Common myeloid progenitor, CD34-positive (primary cell): Measurements from ENCODE around the gene RPL6.

Experiments
- CTCF ChIA-PET: fragments of 350-600 bp; sonication (Branson Sonifier 250); formaldehyde crosslinking; loops from one replicate; lab custom pipeline; 2021; ENCODE audit warnings: antibody characterized with exemption; lab: Charles Lee
- POLR2A ChIA-PET: fragments of 350-600 bp; sonication (Branson Sonifier 250); formaldehyde crosslinking; loops from one replicate; lab custom pipeline; 2021; ENCODE audit warnings: antibody characterized with exemption; lab: Charles Lee
- DNase-seq, 3 donors: peaks; one replicate each; pipeline versions ENCODE4 v3.0.0 to v3.0.0-alpha.2; 2013
- H3K27ac ChIP-seq, 2 experiments: 1 replicate in 1 of 2; 2 replicates in 1 of 2; pipeline ENCODE4 v1.7.0; 2013; ENCODE audit warnings: inconsistent platforms in 2 of 2, low read length in 2 of 2, mild to moderate bottlenecking in 2 of 2, low read depth in 1 of 2, moderate library complexity in 1 of 2; ENCODE audit not compliant: severe bottlenecking in 2 of 2, insufficient read depth in 1 of 2, poor library complexity in 1 of 2
- H3K27me3 ChIP-seq, 5 experiments: replicated peaks in 2 of 5; 1 replicate in 3 of 5; 2 replicates in 2 of 5; pipeline versions ENCODE4 v1.6.1 to v1.7.0; 2013; ENCODE audit warnings: low read length in 4 of 5, mild to moderate bottlenecking in 2 of 5, moderate library complexity in 2 of 5, inconsistent platforms in 1 of 5; ENCODE audit not compliant: insufficient read depth in 5 of 5, control insufficient read depth in 4 of 5
- H3K36me3 ChIP-seq, 4 experiments: 1 replicate in 2 of 4; 2 replicates in 2 of 4; pipeline versions ENCODE4 v1.6.1 to v1.7.0; 2013; ENCODE audit warnings: low read length in 3 of 4, control low read depth in 1 of 4, mild to moderate bottlenecking in 1 of 4; ENCODE audit not compliant: control insufficient read depth in 4 of 4, insufficient read depth in 4 of 4
- H3K4me1 ChIP-seq, 4 experiments: 1 replicate in 3 of 4; 2 replicates in 1 of 4; pipeline versions ENCODE4 v1.6.1 to v1.7.1; 2013; ENCODE audit warnings: low read length in 3 of 4, mild to moderate bottlenecking in 3 of 4, control low read depth in 1 of 4, inconsistent platforms in 1 of 4, moderate library complexity in 1 of 4; ENCODE audit not compliant: control insufficient read depth in 4 of 4, insufficient read depth in 4 of 4; ENCODE audit errors: control extremely low read depth in 1 of 4
- H3K4me3 ChIP-seq, 7 experiments: 1 replicate in 4 of 7; 2 replicates in 3 of 7; pipeline versions ENCODE4 v1.5.1 to v1.7.0; 2013; ENCODE audit warnings: mild to moderate bottlenecking in 7 of 7, low read length in 6 of 7, moderate library complexity in 6 of 7, inconsistent platforms in 2 of 7, low read depth in 2 of 7, control low read depth in 1 of 7; ENCODE audit not compliant: insufficient read depth in 4 of 7, control insufficient read depth in 1 of 7; ENCODE audit errors: extremely low read depth in 1 of 7
- H3K9me3 ChIP-seq, 5 experiments: 1 replicate in 4 of 5; 2 replicates in 1 of 5; pipeline versions ENCODE4 v1.6.1 to v1.7.1; 2013; ENCODE audit warnings: low read length in 4 of 5, mild to moderate bottlenecking in 2 of 5, inconsistent platforms in 1 of 5, low read depth in 1 of 5, moderate library complexity in 1 of 5; ENCODE audit not compliant: control insufficient read depth in 4 of 5, insufficient read depth in 2 of 5; ENCODE audit errors: control extremely low read depth in 1 of 5
- WGBS: methylation state at CpG from one replicate; pipeline ENCODE4 v1.1.5; 2013; ENCODE audit not compliant: insufficient coverage; 5-methylcytosine and 5-hydroxymethylcytosine counted together

RPL6 gene

GRCh38 chr12:112381883-112382796 lies 27.3 kb downstream of the RPL6 start, which contains the start of gene HECTD4:
Gene HECTD4 (minus strand): TSS chr12:112382431. CDS start chr12:112382128, 303 bp downstream.
- DNase-seq = peak; percentile 84 to 91 (median 89)
- Histone ChIP-seq H3K27me3 (no peaks in the 10 kb centered on the region), H3K27ac (peak within 1 kb of the TSS; percentile 81 to 87), H3K36me3 (no peaks in the 10 kb centered on the region), H3K4me3 (peak within 1 kb of the TSS; percentile 46 to 97 (median 83)), H3K4me1 (peaks cover 1 to 19% (median 14%) of the 10 kb centered on the region in 4 experiments), H3K9me3 (no peaks in the 10 kb centered on the region)
- WGBS = under 1% methylated on average over 94 of the region's 106 CpGs
- ChIA-PET CTCF (no interaction called here), POLR2A (interaction anchor here (0.6 kb wide), 1 partner anchor 437 kb away, joined by 5 read pairs; no protein-coding TSS in a partner anchor)

DNA sequence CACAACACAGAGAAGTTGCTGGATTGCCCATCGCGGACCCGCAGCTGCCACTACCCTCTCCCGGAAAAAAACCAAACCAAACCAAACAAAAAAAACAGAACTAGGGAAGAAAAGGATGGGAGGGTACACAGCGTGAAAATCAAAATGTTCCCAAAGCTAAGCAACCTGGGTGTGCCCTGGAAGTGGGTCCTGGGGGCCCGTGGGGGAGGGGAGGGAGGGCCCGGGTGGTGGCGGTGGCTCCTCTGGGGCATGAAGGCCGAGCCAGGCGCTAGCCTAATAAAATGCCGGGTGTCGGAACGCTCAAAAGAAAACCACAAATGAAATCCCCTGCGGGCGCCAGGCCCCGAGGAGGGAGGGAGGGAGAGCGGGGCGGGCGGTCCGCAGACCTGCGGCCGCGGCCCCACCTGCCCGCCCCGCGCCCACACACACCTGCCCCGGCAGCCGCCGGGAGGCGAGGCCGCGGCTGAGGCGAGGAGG lies 28.0 kb downstream of the RPL6 start:
- Histone ChIP-seq H3K4me3 (peak overlapping the region; percentile 46 to 97 (median 83)), H3K27ac (peak overlapping the region; percentile 81 to 87), H3K9me3 (no peaks in the 10 kb centered on the region), H3K36me3 (no peaks in the 10 kb centered on the region), H3K27me3 (no peaks in the 10 kb centered on the region), H3K4me1 (peaks cover 1 to 15% (median 14%) of the 10 kb centered on the region in 4 experiments)
- ChIA-PET POLR2A (no interaction called here), CTCF (no interaction called here)
- WGBS = 0% methylated on average over 19 of the region's 33 CpGs
- peak; percentile 24 to 74 (median 67) for DNase-seq

GRCh38 chr12:112380663-112381405 lies 28.6 kb downstream of the RPL6 start:
- WGBS = 58% methylated on average over 34 of the region's 34 CpGs
- peak overlapping the region; percentile 81 to 87 for H3K27ac ChIP-seq
- no peaks in the 10 kb centered on the region for H3K27me3 ChIP-seq
- no peak for DNase-seq
- no peaks in the 10 kb centered on the region for H3K9me3 ChIP-seq
- ChIA-PET CTCF (no interaction called here), POLR2A (no interaction called here)
- peaks cover 1 to 15% (median 13%) of the 10 kb centered on the region in 4 experiments for H3K4me1 ChIP-seq
- H3K4me3 ChIP-seq = peak overlapping the region; percentile 34 to 85 (median 78)
- no peaks in the 10 kb centered on the region for H3K36me3 ChIP-seq

- ChIA-PET CTCF (interaction anchor here (1.9 kb wide), 1 partner anchor 18 kb away, joined by 4 read pairs; no protein-coding TSS in a partner anchor), POLR2A (no interaction called here)
- no peak overlapping the region for H3K4me3 ChIP-seq
- H3K27ac ChIP-seq = no peak overlapping the region
- H3K4me1 ChIP-seq = no peaks in the 10 kb centered on the region
- no peaks in the 10 kb centered on the region for H3K27me3 ChIP-seq
- no peak for DNase-seq
- no peaks in the 10 kb centered on the region for H3K9me3 ChIP-seq
- H3K36me3 ChIP-seq = peaks cover 0 to 7% (median 0%) of the 10 kb centered on the region in 4 experiments
- WGBS = 100% methylated on average over 2 of the region's 5 CpGs
Measured at GRCh38 chr12:112375105-112375504, 34.3 kb downstream of the RPL6 start.

- ChIA-PET POLR2A (no interaction called here), CTCF (interaction anchor here (0.7 to 1.9 kb wide), 3 partner anchors 12 to 22 kb away, joined by 3 to 4 read pairs (median 4); no protein-coding TSS in a partner anchor)
- no peaks in the 10 kb centered on the region for H3K27me3 ChIP-seq
- H3K36me3 ChIP-seq = peaks cover 0 to 7% (median 0%) of the 10 kb centered on the region in 4 experiments
- H3K27ac ChIP-seq = no peak overlapping the region
- 100% methylated on average over 2 of the region's 3 CpGs for WGBS
- H3K4me3 ChIP-seq = no peak overlapping the region
- no peaks in the 10 kb centered on the region for H3K4me1 ChIP-seq
- no peak for DNase-seq
- no peaks in the 10 kb centered on the region for H3K9me3 ChIP-seq
Measured at GRCh38 chr12:112374166-112374740, 35.2 kb downstream of the RPL6 start.

DNA sequence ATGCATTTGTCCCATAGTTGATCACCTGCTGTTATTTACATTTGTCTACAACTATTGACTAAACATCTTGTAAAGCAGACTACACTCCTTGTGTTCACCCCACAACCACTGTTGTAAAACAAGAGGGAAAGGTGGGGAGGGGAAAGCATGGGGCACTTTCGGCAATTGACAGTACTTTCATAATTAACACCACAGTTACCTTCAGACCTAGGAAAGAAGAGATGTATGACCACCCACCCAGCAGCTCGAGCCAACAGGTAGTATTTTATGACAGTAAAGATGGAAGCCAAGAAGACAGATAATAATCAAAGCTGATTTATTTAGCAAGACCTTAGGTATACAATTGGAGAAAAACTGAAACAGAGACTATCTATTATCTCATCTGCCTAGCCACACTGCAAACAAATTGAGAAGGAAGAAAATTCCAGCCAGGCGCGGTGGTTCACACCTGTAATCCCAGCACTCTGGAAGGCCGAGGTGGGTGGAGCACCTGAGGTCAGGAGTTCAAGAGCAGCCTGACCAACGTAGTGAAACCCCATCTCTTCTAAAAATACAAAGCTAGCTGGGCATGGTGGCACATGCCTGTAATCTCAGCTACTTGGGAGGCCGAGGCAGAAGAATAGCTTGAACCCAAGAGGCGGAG lies 38.4 kb downstream of the RPL6 start:
- Histone ChIP-seq H3K27ac (no peak overlapping the region), H3K36me3 (peaks cover 0 to 7% (median 0%) of the 10 kb centered on the region in 4 experiments), H3K9me3 (no peaks in the 10 kb centered on the region), H3K4me3 (no peak overlapping the region), H3K27me3 (no peaks in the 10 kb centered on the region), H3K4me1 (no peaks in the 10 kb centered on the region)
- no peak for DNase-seq
- ChIA-PET POLR2A (no interaction called here), CTCF (interaction anchor here (1.3 kb wide), 1 partner anchor 20 kb away, joined by 3 read pairs; no protein-coding TSS in a partner anchor)
- WGBS = 93% methylated on average over 3 of the region's 8 CpGs
